IPS-18a (cell line): ENCODE measurements around the gene LAMA4.

Experiments
- H3K27ac ChIP-seq: one replicate; pipeline ENCODE4 v1.5.1; 2013; ENCODE audit warnings: low read length
- H3K27me3 ChIP-seq: one replicate; pipeline ENCODE4 v1.6.1; 2013; ENCODE audit warnings: mild to moderate bottlenecking, low read length; ENCODE audit not compliant: control insufficient read depth, insufficient read depth
- H3K36me3 ChIP-seq: one replicate; pipeline ENCODE4 v1.6.1; 2013; ENCODE audit warnings: low read depth, low read length; ENCODE audit not compliant: control insufficient read depth
- H3K4me1 ChIP-seq: one replicate; pipeline ENCODE4 v1.6.1; 2013; ENCODE audit warnings: low read depth, low read length; ENCODE audit not compliant: control insufficient read depth
- H3K4me3 ChIP-seq: one replicate; pipeline ENCODE4 v1.5.1; 2013; ENCODE audit warnings: low read length
- H3K9ac ChIP-seq: one replicate; pipeline ENCODE4 v1.6.1; 2013; ENCODE audit warnings: mild to moderate bottlenecking, low read length, moderate library complexity
- H3K9me3 ChIP-seq: one replicate; pipeline ENCODE4 v1.6.1; 2013; ENCODE audit warnings: low read depth, low read length; ENCODE audit not compliant: control insufficient read depth

LAMA4 gene

DNA sequence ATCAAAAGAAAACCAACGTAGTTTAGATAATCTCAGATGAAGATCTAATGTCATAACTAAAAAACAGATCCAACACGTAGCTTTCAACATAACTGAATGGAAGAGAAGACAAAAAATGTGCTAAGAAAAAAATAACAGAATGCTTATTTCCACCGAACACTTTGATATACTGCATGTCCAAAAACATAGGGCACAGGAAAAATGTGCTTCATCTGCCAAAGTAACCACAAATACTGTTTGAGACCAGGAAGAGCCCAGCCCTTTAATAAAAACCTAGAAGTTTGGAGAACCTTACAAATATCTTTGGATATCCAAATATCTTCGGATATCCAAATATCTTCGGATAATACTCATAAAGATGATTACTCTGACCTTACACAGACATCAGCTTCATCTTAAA is 19.8 kb downstream of the LAMA4 start:
- Histone ChIP-seq H3K4me1 (no peaks in the 10 kb centered on the region), H3K9ac (no peak overlapping the region), H3K27ac (no peak overlapping the region)

DNA sequence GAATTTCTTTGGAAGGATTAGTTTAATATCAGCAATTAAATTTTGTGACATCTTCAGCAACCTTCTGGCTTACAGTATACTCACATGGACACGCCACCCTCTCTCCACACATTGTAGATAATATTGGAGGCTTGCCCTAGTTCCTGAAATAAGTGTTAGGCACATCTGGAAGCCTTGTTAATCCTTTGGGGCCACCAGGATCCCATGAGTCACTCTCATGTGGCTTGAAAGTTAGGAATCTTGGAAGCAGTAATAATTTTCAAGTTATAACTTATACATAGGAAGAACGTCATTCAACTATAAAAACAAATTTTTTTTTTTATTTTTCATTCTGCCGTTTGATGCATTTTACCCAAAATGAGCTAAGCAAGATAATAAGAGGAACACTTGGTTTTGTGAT is 20.5 kb downstream of the LAMA4 start:
- H3K27ac ChIP-seq, result no peak overlapping the region
- H3K4me1 ChIP-seq, result no peaks in the 10 kb centered on the region
- H3K9me3 ChIP-seq, result no peaks in the 10 kb centered on the region
- no peak overlapping the region for H3K4me3 ChIP-seq
- no peak overlapping the region for H3K9ac ChIP-seq
- H3K36me3 ChIP-seq, result no peaks in the 10 kb centered on the region
- no peaks in the 10 kb centered on the region for H3K27me3 ChIP-seq

More for the DNA sequence above, 19.8 kb downstream of the LAMA4 start:
- no peaks in the 10 kb centered on the region for H3K27me3 ChIP-seq
- H3K9me3 ChIP-seq, result no peaks in the 10 kb centered on the region
- no peaks in the 10 kb centered on the region for H3K36me3 ChIP-seq
- H3K4me3 ChIP-seq, result no peak overlapping the region

DNA sequence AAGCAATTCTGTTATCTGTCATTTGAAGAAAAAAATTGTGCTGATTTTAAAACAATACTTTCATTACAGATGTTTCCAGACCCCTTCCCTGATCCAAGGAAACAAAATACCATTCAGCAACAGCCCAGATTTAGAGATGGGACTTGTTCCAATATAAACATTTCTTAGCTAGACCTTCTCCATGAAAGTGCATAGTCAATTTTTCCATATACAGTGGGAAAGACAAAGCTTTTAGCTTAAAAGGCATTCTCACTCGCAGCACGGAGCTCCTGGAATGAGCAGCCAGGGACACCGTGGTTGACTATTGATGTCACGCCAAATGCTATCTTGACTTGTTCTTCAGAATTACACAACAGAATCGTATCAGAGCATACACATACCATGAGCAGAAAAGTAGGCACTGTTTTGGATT is 21.5 kb downstream of the LAMA4 start:
- Histone ChIP-seq H3K9me3 (no peaks in the 10 kb centered on the region), H3K36me3 (no peaks in the 10 kb centered on the region), H3K27me3 (no peaks in the 10 kb centered on the region), H3K9ac (no peak overlapping the region), H3K27ac (no peak overlapping the region), H3K4me3 (no peak overlapping the region), H3K4me1 (no peaks in the 10 kb centered on the region)

DNA sequence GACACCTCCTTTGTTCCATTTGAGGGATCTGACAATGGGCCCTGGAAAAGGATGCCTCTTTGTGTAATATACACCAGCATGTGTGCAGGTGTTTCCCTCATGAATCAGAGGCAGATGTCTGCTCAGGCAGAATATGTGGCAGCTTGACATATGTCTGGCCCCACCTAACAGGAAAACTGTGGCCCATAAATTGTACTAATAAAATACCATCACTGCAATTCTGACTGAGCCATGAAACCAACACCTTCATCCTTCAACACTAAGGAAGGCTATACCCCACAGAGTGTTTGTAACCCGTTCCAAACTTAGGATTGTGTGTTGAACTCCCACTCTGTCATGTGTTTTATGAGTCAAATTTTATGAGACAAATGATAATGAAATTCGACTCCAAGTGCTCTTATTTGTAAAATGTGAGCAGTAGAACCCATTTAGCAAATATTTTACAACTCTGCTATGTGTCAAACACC is 22.7 kb downstream of the LAMA4 start:
- Histone ChIP-seq H3K27ac (no peak overlapping the region), H3K27me3 (no peaks in the 10 kb centered on the region), H3K9ac (no peak overlapping the region), H3K36me3 (no peaks in the 10 kb centered on the region), H3K4me1 (no peaks in the 10 kb centered on the region), H3K9me3 (no peaks in the 10 kb centered on the region), H3K4me3 (no peak overlapping the region)

DNA sequence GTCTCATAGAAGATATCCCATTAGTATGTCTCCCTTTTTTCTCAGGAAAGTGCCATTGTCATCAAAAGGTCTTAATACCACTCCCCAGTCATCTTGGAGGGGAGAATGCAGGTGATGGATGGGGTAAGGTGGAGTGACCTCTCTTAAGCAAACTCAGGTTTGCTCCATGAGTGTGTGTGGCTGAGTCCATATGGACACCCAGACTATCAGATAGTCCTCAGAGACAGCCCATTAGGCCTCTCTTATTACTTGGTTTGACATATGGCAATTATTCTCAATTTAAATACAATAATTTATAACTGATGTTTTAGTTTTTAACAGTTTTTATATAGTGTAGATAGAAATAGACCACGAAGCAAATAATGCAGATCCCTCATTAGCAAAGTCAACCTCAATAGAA is 23.2 kb downstream of the LAMA4 start:
- no peaks in the 10 kb centered on the region for H3K36me3 ChIP-seq
- H3K4me3 ChIP-seq, result no peak overlapping the region
- no peaks in the 10 kb centered on the region for H3K27me3 ChIP-seq
- H3K27ac ChIP-seq, result no peak overlapping the region
- H3K9me3 ChIP-seq, result no peaks in the 10 kb centered on the region
- H3K4me1 ChIP-seq, result no peaks in the 10 kb centered on the region
- no peak overlapping the region for H3K9ac ChIP-seq

DNA sequence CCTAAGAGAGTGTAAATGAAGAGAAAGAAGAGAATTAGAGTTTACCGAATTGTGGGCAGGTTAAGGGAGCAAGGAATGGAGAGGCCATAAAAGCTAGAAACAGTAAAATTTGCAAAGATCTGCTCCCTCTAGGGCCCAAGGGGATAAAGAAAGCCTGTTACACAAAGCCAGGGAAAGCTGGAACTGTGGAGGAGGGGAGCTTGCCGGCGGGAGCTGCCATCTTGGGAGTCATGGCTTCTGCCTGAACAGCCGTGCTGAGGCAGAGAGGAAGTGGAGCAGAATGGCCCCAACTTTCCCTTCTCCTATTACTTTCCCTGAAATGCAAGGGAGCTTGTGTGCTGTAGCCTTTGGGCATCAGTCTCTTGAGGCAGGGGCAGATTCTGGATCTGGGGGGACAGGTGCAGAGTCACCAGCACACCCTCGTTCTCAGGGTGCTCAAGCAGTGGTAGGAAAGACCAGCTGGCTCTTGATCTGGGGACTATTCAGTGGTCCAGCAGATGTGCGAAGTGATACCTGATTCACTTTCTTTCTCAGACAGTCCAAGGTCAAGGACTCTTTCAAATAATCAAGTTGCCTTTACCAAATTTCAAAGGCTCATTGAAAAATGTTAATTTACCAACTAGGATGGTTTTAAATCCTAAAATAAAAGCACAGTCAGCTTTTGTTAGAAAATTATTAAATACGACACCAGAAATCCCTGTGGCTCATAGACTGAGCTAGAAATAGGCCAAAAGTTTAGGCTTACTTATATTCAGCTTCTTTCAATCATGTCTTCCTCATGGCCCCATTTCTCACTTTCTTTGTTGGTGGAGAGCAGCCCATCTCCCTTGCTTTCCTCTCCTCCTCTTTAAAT is 25.7 kb downstream of the LAMA4 start:
- no peaks in the 10 kb centered on the region for H3K36me3 ChIP-seq
- H3K27ac ChIP-seq, result no peak overlapping the region
- H3K4me1 ChIP-seq, result no peaks in the 10 kb centered on the region
- no peak overlapping the region for H3K9ac ChIP-seq
- no peaks in the 10 kb centered on the region for H3K27me3 ChIP-seq
- no peaks in the 10 kb centered on the region for H3K9me3 ChIP-seq
- H3K4me3 ChIP-seq, result no peak overlapping the region

DNA sequence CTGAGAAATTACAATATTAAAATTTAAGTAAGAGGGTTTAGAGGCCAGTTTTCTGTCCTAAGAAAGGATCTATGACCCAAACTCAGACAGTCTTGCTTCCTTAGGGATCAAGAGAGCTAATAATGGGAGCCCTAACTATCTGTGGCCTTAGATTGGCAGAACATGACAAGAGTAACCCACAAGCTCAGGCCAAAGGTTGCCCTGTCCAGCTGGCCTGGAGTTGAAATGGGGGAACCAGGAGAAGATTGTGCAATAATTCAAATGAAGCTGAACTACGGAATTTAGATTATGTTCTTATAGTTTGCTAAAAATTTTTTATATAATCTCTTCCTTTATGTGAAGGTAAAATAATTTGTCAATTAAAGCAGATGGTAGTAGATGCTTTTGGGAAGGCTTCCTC is 26.4 kb downstream of the LAMA4 start:
- H3K27ac ChIP-seq, result no peak overlapping the region
- H3K36me3 ChIP-seq, result no peaks in the 10 kb centered on the region
- H3K27me3 ChIP-seq, result no peaks in the 10 kb centered on the region
- H3K9ac ChIP-seq, result no peak overlapping the region
- H3K9me3 ChIP-seq, result no peaks in the 10 kb centered on the region
- no peaks in the 10 kb centered on the region for H3K4me1 ChIP-seq
- H3K4me3 ChIP-seq, result no peak overlapping the region

DNA sequence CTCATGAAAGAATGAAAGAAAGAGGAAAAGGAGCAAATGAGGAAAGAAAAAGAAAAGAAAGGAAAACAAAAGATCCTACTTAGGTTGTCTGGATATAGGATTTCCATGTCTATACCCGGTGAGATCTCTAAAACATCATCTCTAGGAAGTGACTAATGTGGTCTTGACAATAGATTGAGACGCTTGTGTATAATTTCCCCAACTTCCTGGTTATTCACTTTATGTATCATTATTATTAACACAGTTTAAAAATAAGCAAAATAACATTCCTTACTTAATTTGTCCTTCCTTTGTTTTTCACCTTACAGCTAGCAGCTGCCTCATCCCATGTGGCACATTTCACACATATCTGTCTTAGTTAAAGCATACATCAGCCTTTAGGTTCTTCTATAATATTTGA is 27.0 kb downstream of the LAMA4 start:
- Histone ChIP-seq H3K27me3 (no peaks in the 10 kb centered on the region), H3K9ac (no peak overlapping the region), H3K4me3 (no peak overlapping the region), H3K4me1 (no peaks in the 10 kb centered on the region), H3K27ac (no peak overlapping the region), H3K36me3 (no peaks in the 10 kb centered on the region), H3K9me3 (no peaks in the 10 kb centered on the region)

DNA sequence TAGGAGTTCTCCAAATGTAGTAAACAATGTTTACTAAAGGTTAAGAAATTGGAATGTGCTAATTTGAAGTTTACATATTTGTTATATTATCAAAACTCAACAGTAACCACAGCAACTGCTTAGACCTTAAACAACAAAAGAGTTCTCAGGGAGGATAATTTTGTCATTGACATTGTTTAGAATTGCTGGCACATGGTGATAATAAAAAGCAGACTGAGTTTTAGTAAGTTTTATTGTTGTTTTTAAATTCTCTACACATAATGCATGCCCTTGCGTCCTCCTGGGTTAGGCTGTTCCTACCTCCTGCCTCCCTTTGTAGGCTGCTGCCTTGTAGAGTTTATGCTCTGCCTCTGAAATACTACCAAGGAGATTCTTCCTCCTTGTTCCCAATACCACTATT is 28.7 kb downstream of the LAMA4 start:
- H3K9me3 ChIP-seq, result no peaks in the 10 kb centered on the region
- no peak overlapping the region for H3K27ac ChIP-seq
- H3K9ac ChIP-seq, result no peak overlapping the region
- no peaks in the 10 kb centered on the region for H3K4me1 ChIP-seq
- no peaks in the 10 kb centered on the region for H3K36me3 ChIP-seq
- no peaks in the 10 kb centered on the region for H3K27me3 ChIP-seq
- H3K4me3 ChIP-seq, result no peak overlapping the region

DNA sequence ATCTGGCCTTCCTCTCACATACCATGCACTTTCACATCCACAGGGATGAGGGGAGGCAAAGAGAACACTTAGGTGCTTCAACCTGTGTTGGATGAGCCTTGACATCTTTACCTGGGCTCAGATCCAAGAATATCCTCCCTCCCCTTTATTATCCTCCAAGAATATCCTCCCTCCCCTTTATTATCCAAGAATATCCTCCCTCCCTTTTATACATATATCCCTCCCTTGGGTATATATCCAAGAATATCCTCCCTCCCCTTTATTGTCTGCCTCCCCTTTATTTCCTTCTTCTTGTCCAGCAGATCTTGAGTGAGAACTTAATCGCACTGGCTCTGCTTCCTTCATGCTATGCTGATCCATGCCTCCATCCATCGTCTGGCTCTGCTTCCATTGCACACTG is 30.3 kb downstream of the LAMA4 start:
- H3K4me1 ChIP-seq, result no peaks in the 10 kb centered on the region
- no peak overlapping the region for H3K4me3 ChIP-seq
- H3K9me3 ChIP-seq, result no peaks in the 10 kb centered on the region
- no peak overlapping the region for H3K9ac ChIP-seq
- H3K27me3 ChIP-seq, result no peaks in the 10 kb centered on the region
- H3K27ac ChIP-seq, result no peak overlapping the region
- H3K36me3 ChIP-seq, result no peaks in the 10 kb centered on the region

DNA sequence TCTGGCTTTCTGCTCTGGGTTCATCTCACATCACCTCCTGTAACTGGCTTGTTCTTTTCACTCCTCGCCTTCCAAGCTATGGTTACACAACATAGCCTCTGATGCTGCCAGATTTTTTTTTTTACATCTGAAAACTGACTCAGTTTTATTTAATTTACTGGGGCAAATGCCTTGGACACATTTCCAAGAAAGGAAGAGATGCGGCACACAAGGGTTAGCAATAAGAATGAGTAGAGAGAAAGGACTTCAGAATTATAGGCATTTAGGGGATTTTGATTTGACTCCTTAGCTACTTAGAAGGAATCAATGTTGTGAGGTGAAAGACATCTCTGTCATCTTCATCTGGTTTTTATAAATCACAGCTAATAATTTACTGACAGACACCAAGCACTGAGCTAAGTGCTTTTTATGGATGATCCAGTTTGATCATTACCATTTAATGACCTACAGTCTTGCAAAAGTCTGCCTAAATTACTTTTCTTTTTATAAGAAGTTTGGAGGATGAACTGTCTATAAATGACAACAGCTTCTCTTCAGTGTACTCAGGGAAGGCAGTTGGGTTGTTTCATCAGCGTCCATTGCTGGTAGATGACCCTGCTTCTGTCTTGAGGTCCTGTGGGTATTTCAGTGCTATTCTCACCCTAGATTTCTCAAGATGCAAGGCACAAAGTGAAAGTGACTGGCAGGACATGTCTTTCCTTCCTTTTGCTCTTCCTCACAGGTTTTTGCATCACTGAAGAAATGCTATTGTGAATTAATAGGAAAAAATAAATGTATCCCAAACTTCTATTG is 31.1 kb downstream of the LAMA4 start:
- Histone ChIP-seq H3K9ac (no peak overlapping the region), H3K27ac (no peak overlapping the region), H3K36me3 (no peaks in the 10 kb centered on the region), H3K4me3 (no peak overlapping the region), H3K27me3 (no peaks in the 10 kb centered on the region), H3K4me1 (no peaks in the 10 kb centered on the region), H3K9me3 (no peaks in the 10 kb centered on the region)
